Keratinocyte (primary cell): ENCODE measurements around the gene TRPC4AP.

Experiments used
- EZH2 ChIP-seq: IDR thresholded peaks from one replicate; pipeline ENCODE4 v1.6.1; 2012; ENCODE audit warnings: inconsistent platforms, mild to moderate bottlenecking, low read length, moderate library complexity
- TF ChIP-seq, protein P1 (sequence below), 3 experiments: IDR thresholded peaks in 1 of 3; conservative IDR thresholded peaks in 1 of 3; optimal IDR thresholded peaks in 1 of 3; 2 replicates in 2 of 3; 3 replicates in 1 of 3; pipeline versions ENCODE3 to v1.5.1; 2011; ENCODE audit warnings: low read length in 3 of 3, mild to moderate bottlenecking in 3 of 3, moderate library complexity in 2 of 3, control low read depth in 1 of 3, inconsistent platforms in 1 of 3; ENCODE audit not compliant: insufficient read depth in 2 of 3; ENCODE audit errors: extremely low read depth in 1 of 3

DNA sequence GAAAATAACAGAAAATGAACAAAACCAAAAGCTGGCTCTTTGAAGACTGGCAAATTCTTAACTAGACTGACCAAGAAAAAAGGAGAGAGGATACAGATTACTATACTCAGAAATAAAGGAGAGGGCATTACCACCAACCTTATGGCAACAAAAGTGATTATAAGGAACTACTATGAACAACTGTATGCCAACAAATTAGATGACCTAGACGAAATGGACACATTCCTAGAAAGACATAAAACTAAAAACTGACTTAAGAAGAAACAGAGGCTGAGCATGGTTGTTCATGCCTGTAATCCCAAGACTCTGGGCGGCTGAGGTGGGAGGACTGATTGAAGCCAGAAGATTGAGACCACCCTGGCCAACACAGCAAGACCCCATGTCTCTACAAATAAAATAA, 33.5 kb downstream of the TRPC4AP start:
- TF ChIP-seq, protein P1, sequence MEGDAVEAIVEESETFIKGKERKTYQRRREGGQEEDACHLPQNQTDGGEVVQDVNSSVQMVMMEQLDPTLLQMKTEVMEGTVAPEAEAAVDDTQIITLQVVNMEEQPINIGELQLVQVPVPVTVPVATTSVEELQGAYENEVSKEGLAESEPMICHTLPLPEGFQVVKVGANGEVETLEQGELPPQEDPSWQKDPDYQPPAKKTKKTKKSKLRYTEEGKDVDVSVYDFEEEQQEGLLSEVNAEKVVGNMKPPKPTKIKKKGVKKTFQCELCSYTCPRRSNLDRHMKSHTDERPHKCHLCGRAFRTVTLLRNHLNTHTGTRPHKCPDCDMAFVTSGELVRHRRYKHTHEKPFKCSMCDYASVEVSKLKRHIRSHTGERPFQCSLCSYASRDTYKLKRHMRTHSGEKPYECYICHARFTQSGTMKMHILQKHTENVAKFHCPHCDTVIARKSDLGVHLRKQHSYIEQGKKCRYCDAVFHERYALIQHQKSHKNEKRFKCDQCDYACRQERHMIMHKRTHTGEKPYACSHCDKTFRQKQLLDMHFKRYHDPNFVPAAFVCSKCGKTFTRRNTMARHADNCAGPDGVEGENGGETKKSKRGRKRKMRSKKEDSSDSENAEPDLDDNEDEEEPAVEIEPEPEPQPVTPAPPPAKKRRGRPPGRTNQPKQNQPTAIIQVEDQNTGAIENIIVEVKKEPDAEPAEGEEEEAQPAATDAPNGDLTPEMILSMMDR (optimal IDR thresholded peaks at IDR 0.05 in 1 of 3, IDR thresholded peaks at IDR 0.05 in 1 of 3, conservative IDR thresholded peaks at IDR 0.05 in 1 of 3; ENCODE audit: extremely low read depth in 1 of 3, insufficient read depth in 2 of 3, low read length in 3 of 3) = no peak
- no peak for TF ChIP-seq EZH2
